H9 (cell line): ENCODE measurements around the gene SORCS2. TPM values are rescaled to one million over a fixed set of nuclear protein-coding genes. Genes with fewer than 3 reads are reported as not detected.
A peak's percentile ranks its signal among the peaks of the same experiment; 100 is the strongest.

Source experiments
- DNase-seq: peaks from one replicate; pipeline ENCODE4 v3.0.0-alpha.2; 2017
- H2AFZ ChIP-seq: one replicate; pipeline ENCODE4 v1.6.1; 2013; ENCODE audit warnings: mild to moderate bottlenecking, low read length, control low read depth, moderate library complexity
- H2AK5ac ChIP-seq: 2 replicates; pipeline ENCODE4 v1.6.1; 2013; ENCODE audit warnings: low read length, control low read depth, mixed read lengths; ENCODE audit not compliant: insufficient read length
- H2BK120ac ChIP-seq: one replicate; pipeline ENCODE4 v1.6.1; 2013; ENCODE audit warnings: low read depth, mild to moderate bottlenecking, low read length, control low read depth, inconsistent platforms; ENCODE audit not compliant: poor library complexity, severe bottlenecking
- H2BK12ac ChIP-seq: 2 replicates; pipeline ENCODE4 v1.6.1; 2013; ENCODE audit warnings: low read length, control low read depth, mixed read lengths, low read depth; ENCODE audit not compliant: insufficient read length
- H2BK15ac ChIP-seq: 2 replicates; pipeline ENCODE4 v1.6.1; 2013; ENCODE audit warnings: low read depth, low read length, control low read depth
- H2BK20ac ChIP-seq: one replicate; pipeline ENCODE4 v1.6.1; 2013; ENCODE audit warnings: low read depth, mild to moderate bottlenecking, low read length, control low read depth, inconsistent platforms; ENCODE audit not compliant: poor library complexity, severe bottlenecking
- H2BK5ac ChIP-seq: 2 replicates; pipeline ENCODE4 v1.6.1; 2013; ENCODE audit warnings: low read length, control low read depth, mixed read lengths; ENCODE audit not compliant: insufficient read length
- H3K14ac ChIP-seq: 2 replicates; pipeline ENCODE4 v1.6.1; 2013; ENCODE audit warnings: low read length, control low read depth; ENCODE audit not compliant: insufficient read depth
- H3K18ac ChIP-seq: 2 replicates; pipeline ENCODE4 v1.6.1; 2013; ENCODE audit warnings: low read depth, mild to moderate bottlenecking, mixed read lengths, low read length, control low read depth; ENCODE audit not compliant: insufficient read length
- H3K23ac ChIP-seq: 2 replicates; pipeline ENCODE4 v1.6.1; 2013; ENCODE audit warnings: low read length, control low read depth, mixed read lengths, low read depth; ENCODE audit not compliant: insufficient read length
- H3K23me2 ChIP-seq: 2 replicates; pipeline ENCODE4 v1.6.1; 2013; ENCODE audit warnings: low read depth, mild to moderate bottlenecking, mixed read lengths, low read length, control low read depth; ENCODE audit not compliant: insufficient read length, poor library complexity, severe bottlenecking
- H3K27ac ChIP-seq: 2 replicates; pipeline ENCODE4 v1.5.1; 2013; ENCODE audit warnings: low read length, control low read depth, mixed read lengths, low read depth; ENCODE audit not compliant: insufficient read length
- H3K27me3 ChIP-seq: 2 replicates; pipeline ENCODE4 v1.6.1; 2013; ENCODE audit warnings: low read length, control low read depth, inconsistent platforms; ENCODE audit not compliant: insufficient read depth
- H3K4ac ChIP-seq: 2 replicates; pipeline ENCODE4 v1.6.1; 2013; ENCODE audit warnings: low read depth, mild to moderate bottlenecking, control low read depth, inconsistent platforms, low read length, moderate library complexity
- H3K4me1 ChIP-seq: 2 replicates; pipeline ENCODE4 v1.6.1; 2013; ENCODE audit warnings: low read length, control low read depth, inconsistent platforms; ENCODE audit not compliant: insufficient read depth
- H3K4me2 ChIP-seq: 2 replicates; pipeline ENCODE4 v1.6.1; 2013; ENCODE audit warnings: low read length, control low read depth, mixed read lengths; ENCODE audit not compliant: insufficient read length, insufficient read depth
- H3K56ac ChIP-seq: 2 replicates; pipeline ENCODE4 v1.6.1; 2013; ENCODE audit warnings: low read depth, mild to moderate bottlenecking, mixed read lengths, low read length, control low read depth; ENCODE audit not compliant: insufficient read length
- H3K79me1 ChIP-seq: 2 replicates; pipeline ENCODE4 v1.6.1; 2013; ENCODE audit warnings: low read depth, mild to moderate bottlenecking, moderate library complexity, low read length, control low read depth, inconsistent platforms; ENCODE audit not compliant: insufficient read depth, poor library complexity, severe bottlenecking
- H3K79me2 ChIP-seq: 2 replicates; pipeline ENCODE4 v1.6.1; 2013; ENCODE audit warnings: low read length, control low read depth, inconsistent platforms; ENCODE audit not compliant: insufficient read depth
- H3K9ac ChIP-seq: 2 replicates; pipeline ENCODE4 v1.6.1; 2013; ENCODE audit warnings: low read length, control low read depth, mixed read lengths; ENCODE audit not compliant: insufficient read length; ENCODE audit errors: extremely low read depth
- H3K9me3 ChIP-seq: one replicate; pipeline ENCODE4 v1.6.1; 2013; ENCODE audit warnings: low read depth, low read length, inconsistent platforms; ENCODE audit not compliant: control insufficient read depth
- H3T11ph ChIP-seq: one replicate; pipeline ENCODE4 v1.6.1; 2013; ENCODE audit warnings: mild to moderate bottlenecking, low read length, control low read depth, inconsistent platforms
- H4K20me1 ChIP-seq: one replicate; pipeline ENCODE4 v1.6.1; 2013; ENCODE audit not compliant: control insufficient read depth, insufficient read length, insufficient read depth
- H4K5ac ChIP-seq: 2 replicates; pipeline ENCODE4 v1.6.1; 2013; ENCODE audit warnings: low read depth, mild to moderate bottlenecking, mixed read lengths, low read length, control low read depth; ENCODE audit not compliant: insufficient read length
- H4K8ac ChIP-seq: replicated peaks from 2 replicates; pipeline ENCODE4 v1.6.1; 2013; ENCODE audit warnings: low read length, control low read depth, mixed read lengths, low read depth; ENCODE audit not compliant: insufficient read length
- H4K91ac ChIP-seq: 2 replicates; pipeline ENCODE4 v1.6.1; 2013; ENCODE audit warnings: low read depth, mild to moderate bottlenecking, moderate library complexity, mixed read lengths, low read length, control low read depth; ENCODE audit not compliant: insufficient read length
- H3K27ac Mint-ChIP-seq, 3 experiments: 2 replicates in 2 of 3; 3 replicates in 1 of 3; pipeline ENCODE4 v1.8.0; 2020 to 2021; ENCODE audit warnings: mixed read lengths in 3 of 3, mild to moderate bottlenecking in 1 of 3, moderate library complexity in 1 of 3
- H3K27me3 Mint-ChIP-seq: 2 replicates; pipeline ENCODE4 v1.8.0; 2021; ENCODE audit warnings: low read depth, mild to moderate bottlenecking, moderate library complexity, mixed read lengths
- H3K36me3 Mint-ChIP-seq, 3 experiments: 2 replicates in 2 of 3; 3 replicates in 1 of 3; pipeline ENCODE4 v1.8.0; 2020 to 2021; ENCODE audit warnings: low read depth in 3 of 3, mixed read lengths in 3 of 3; ENCODE audit not compliant: insufficient read depth in 1 of 3
- H3K4me1 Mint-ChIP-seq, 2 experiments: 2 replicates each; pipeline ENCODE4 v1.8.0; 2020; ENCODE audit warnings: mixed read lengths in 2 of 2
- H3K4me3 Mint-ChIP-seq, 2 experiments: 2 replicates in 1 of 2; 3 replicates in 1 of 2; pipeline ENCODE4 v1.8.0; 2020 to 2021; ENCODE audit warnings: mild to moderate bottlenecking in 2 of 2, mixed read lengths in 2 of 2, moderate library complexity in 1 of 2
- H3K9me3 Mint-ChIP-seq, 2 experiments: 2 replicates in 1 of 2; 3 replicates in 1 of 2; pipeline ENCODE4 v1.8.0; 2020; ENCODE audit warnings: mild to moderate bottlenecking in 2 of 2, mixed read lengths in 2 of 2, moderate library complexity in 1 of 2
- WGBS: extraction: QIAGEN DNeasy Blood & Tissue Kit; methylation state at CpG from one replicate; pipeline ENCODE4 v1.1.7; 2013; ENCODE audit warnings: missing lambda C conversion rate, low lambda C conversion rate, mixed read lengths; ENCODE audit not compliant: insufficient read length; ENCODE audit errors: extremely low coverage; 5-methylcytosine and 5-hydroxymethylcytosine counted together
- total RNA-seq: library from RNA; stranded (reverse); gene quantifications from 2 replicates; pipeline ENCODE4 v1.2.1, GENCODE V29; 2021
- TF ChIP-seq, protein P1 (sequence below): fragments of 200-600 bp; sonication (generic); conservative IDR thresholded peaks from 3 replicates; pipeline ENCODE4 v1.8.0; 2021; ENCODE audit warnings: antibody characterized with exemption, mild to moderate bottlenecking

SORCS2 gene
- total RNA-seq, 1 experiment from 2014 or later = 0.57 TPM

GRCh38 chr4:7686070-7686870 is 493.9 kb downstream of the SORCS2 start:
- H3K4me1 ChIP-seq = no peaks in the 10 kb centered on the region
- no peak overlapping the region for H3K56ac ChIP-seq
- H3K18ac ChIP-seq = no peak overlapping the region
- Mint-ChIP-seq H3K4me3 (no peak overlapping the region), H3K4me1 (no peaks in the 10 kb centered on the region; a peak in 1 of 4 replicates), H3K36me3 (peaks cover 5 to 14% (median 8%) of the 10 kb centered on the region in 3 experiments; a peak in 6 of 7 replicates), H3K27me3 (peaks cover 9% of the 10 kb centered on the region), H3K9me3 (peaks cover 12 to 14% of the 10 kb centered on the region in 2 experiments), H3K27ac (peak overlapping the region in 1 of 3 experiments; percentile 72; a peak in 1 of 7 replicates)
- no peak overlapping the region for H2AK5ac ChIP-seq
- no peak overlapping the region for H4K91ac ChIP-seq
- H3K79me2 ChIP-seq = no peaks in the 10 kb centered on the region
- no peak overlapping the region for H2BK20ac ChIP-seq
- no peak overlapping the region for H3K14ac ChIP-seq
- H3K9ac ChIP-seq = no peak overlapping the region
- no peak overlapping the region for H3K4ac ChIP-seq
- no peaks in the 10 kb centered on the region for H3K23me2 ChIP-seq
- no peak overlapping the region for H4K5ac ChIP-seq
- no peaks in the 10 kb centered on the region for H3K79me1 ChIP-seq
- no peaks in the 10 kb centered on the region for H4K20me1 ChIP-seq
- H3K9me3 ChIP-seq = no peaks in the 10 kb centered on the region
- no peak overlapping the region for H2BK15ac ChIP-seq
- no peak overlapping the region for H3K23ac ChIP-seq
- no peak overlapping the region for H2BK12ac ChIP-seq
- H3K4me2 ChIP-seq = no peak overlapping the region
- WGBS = no CpG with 5 or more reads among the region's 19 CpGs
- no peaks in the 10 kb centered on the region for H3K27me3 ChIP-seq
- no peak overlapping the region for H4K8ac ChIP-seq
- TF ChIP-seq, protein P1, sequence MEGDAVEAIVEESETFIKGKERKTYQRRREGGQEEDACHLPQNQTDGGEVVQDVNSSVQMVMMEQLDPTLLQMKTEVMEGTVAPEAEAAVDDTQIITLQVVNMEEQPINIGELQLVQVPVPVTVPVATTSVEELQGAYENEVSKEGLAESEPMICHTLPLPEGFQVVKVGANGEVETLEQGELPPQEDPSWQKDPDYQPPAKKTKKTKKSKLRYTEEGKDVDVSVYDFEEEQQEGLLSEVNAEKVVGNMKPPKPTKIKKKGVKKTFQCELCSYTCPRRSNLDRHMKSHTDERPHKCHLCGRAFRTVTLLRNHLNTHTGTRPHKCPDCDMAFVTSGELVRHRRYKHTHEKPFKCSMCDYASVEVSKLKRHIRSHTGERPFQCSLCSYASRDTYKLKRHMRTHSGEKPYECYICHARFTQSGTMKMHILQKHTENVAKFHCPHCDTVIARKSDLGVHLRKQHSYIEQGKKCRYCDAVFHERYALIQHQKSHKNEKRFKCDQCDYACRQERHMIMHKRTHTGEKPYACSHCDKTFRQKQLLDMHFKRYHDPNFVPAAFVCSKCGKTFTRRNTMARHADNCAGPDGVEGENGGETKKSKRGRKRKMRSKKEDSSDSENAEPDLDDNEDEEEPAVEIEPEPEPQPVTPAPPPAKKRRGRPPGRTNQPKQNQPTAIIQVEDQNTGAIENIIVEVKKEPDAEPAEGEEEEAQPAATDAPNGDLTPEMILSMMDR = no peak
- no peak overlapping the region for H2BK5ac ChIP-seq
- no peak for DNase-seq
- H2BK120ac ChIP-seq = no peak overlapping the region
- no peak overlapping the region for H2AFZ ChIP-seq
- no peak overlapping the region for H3K27ac ChIP-seq
- no peak overlapping the region for H3T11ph ChIP-seq
